Endothelial cell of umbilical vein (primary cell): ENCODE measurements around the gene CRYGN. TPM values are rescaled to one million over a fixed set of nuclear protein-coding genes. Genes with fewer than 3 reads are reported as not detected.

Source experiments
- BruUV-seq: library from RNA; stranded (reverse); fragments of 400-500 nt; replicated peaks from 2 replicates; lab custom pipeline; 2021; lab: Mats Ljungman, UMichigan
- CTCF ChIA-PET: fragments of 300-600, 350-600 bp; sonication (Branson Sonifier 250); formaldehyde crosslinking; loops from one replicate; lab custom pipeline; 2021; ENCODE audit warnings: antibody characterized with exemption, inconsistent platforms; lab: Charles Lee
- POLR2A ChIA-PET: fragments of 300-600, 350-600 bp; sonication (Branson Sonifier 250); formaldehyde crosslinking; loops from one replicate; lab custom pipeline; 2021; ENCODE audit warnings: antibody characterized with exemption, inconsistent platforms; lab: Charles Lee
- DNase-seq: peaks from one replicate; pipeline ENCODE4 v3.0.0-alpha.2; 2011; ENCODE audit warnings: low read depth, low spot score
- FAIRE-seq: peaks from 2 replicates; lab custom pipeline; 2011; peaks lifted over from hg19 to GRCh38; lab: Jason Lieb, UNC
- H2AFZ ChIP-seq: 2 replicates; pipeline ENCODE4 v1.6.0; 2012; ENCODE audit warnings: low read depth, low read length, control low read depth, inconsistent platforms
- H3K27ac ChIP-seq: 2 replicates; pipeline ENCODE4 v1.5.1; 2011; ENCODE audit warnings: low read depth, mild to moderate bottlenecking, control low read depth, low read length, moderate library complexity; ENCODE audit not compliant: insufficient read depth
- H3K27me3 ChIP-seq, 2 experiments: 2 replicates each; pipeline versions ENCODE4 v1.6.0 to v1.6.1; 2011; ENCODE audit warnings: low read length in 2 of 2, mixed read lengths in 1 of 2; ENCODE audit not compliant: control insufficient read depth in 2 of 2, insufficient read depth in 2 of 2
- H3K36me3 ChIP-seq, 2 experiments: 2 replicates in 1 of 2; 3 replicates in 1 of 2; pipeline ENCODE4 v1.5.1; 2011; ENCODE audit warnings: low read length in 2 of 2, mild to moderate bottlenecking in 1 of 2, moderate library complexity in 1 of 2; ENCODE audit not compliant: control insufficient read depth in 2 of 2, insufficient read depth in 2 of 2; ENCODE audit errors: extremely low read depth in 1 of 2
- H3K4me1 ChIP-seq: 3 replicates; pipeline ENCODE4 v1.5.1; 2011; ENCODE audit warnings: mild to moderate bottlenecking, low read length; ENCODE audit not compliant: control insufficient read depth, insufficient read depth; ENCODE audit errors: extremely low read depth
- H3K4me2 ChIP-seq: 2 replicates; pipeline ENCODE4 v1.6.1; 2011; ENCODE audit warnings: low read length, control low read depth, mixed read lengths; ENCODE audit not compliant: insufficient read depth
- H3K4me3 ChIP-seq, 3 experiments: fragments of 200-600 bp in 1 of 3; sonication (generic), shearing (Covaris generic) in 1 of 3; replicated peaks in 1 of 3; 2 replicates each; pipeline ENCODE4 v1.5.1; 2011 to 2016; ENCODE audit warnings: control low read depth in 3 of 3, low read length in 3 of 3, mild to moderate bottlenecking in 2 of 3, inconsistent platforms in 1 of 3, low read depth in 1 of 3, moderate library complexity in 1 of 3; ENCODE audit not compliant: insufficient read depth in 1 of 3
- H3K79me2 ChIP-seq: 2 replicates; pipeline ENCODE4 v1.6.0; 2012; ENCODE audit warnings: low read length, inconsistent platforms; ENCODE audit not compliant: control insufficient read depth, insufficient read depth
- H3K9ac ChIP-seq: replicated peaks from 2 replicates; pipeline ENCODE3; 2011; ENCODE audit warnings: low read length, control low read depth; ENCODE audit not compliant: insufficient read depth; ENCODE audit errors: extremely low read depth
- H3K9me1 ChIP-seq: replicated peaks from 3 replicates; pipeline ENCODE4 v1.6.0; 2011; ENCODE audit warnings: mild to moderate bottlenecking, low read length; ENCODE audit not compliant: control insufficient read depth, insufficient read depth; ENCODE audit errors: extremely low read depth
- H3K9me3 ChIP-seq: replicated peaks from 2 replicates; pipeline ENCODE4 v1.5.1; 2012; ENCODE audit warnings: low read length, inconsistent platforms; ENCODE audit not compliant: control insufficient read depth, insufficient read depth
- H4K20me1 ChIP-seq: replicated peaks from 2 replicates; pipeline ENCODE3; 2011; ENCODE audit warnings: mild to moderate bottlenecking, low read length; ENCODE audit not compliant: control insufficient read depth, insufficient read depth; ENCODE audit errors: extremely low read depth
- CTCF ChIP-seq, 2 donors: IDR thresholded peaks; 1 replicate in 1 of 2; 2 replicates in 1 of 2; pipeline ENCODE4 v1.5.1; 2011; ENCODE audit warnings: low read length in 2 of 2, mild to moderate bottlenecking in 2 of 2, moderate library complexity in 2 of 2, control low read depth in 1 of 2, inconsistent platforms in 1 of 2, low read depth in 1 of 2; ENCODE audit not compliant: insufficient read depth in 1 of 2; ENCODE audit errors: extremely low read depth in 1 of 2
- EZH2 ChIP-seq: IDR thresholded peaks from 2 replicates; pipeline ENCODE4 v1.6.1; 2012; ENCODE audit warnings: borderline replicate concordance, low read depth, mild to moderate bottlenecking, moderate library complexity, low read length, inconsistent platforms; ENCODE audit not compliant: severe bottlenecking
- GATA2 ChIP-seq: IDR thresholded peaks from 2 replicates; pipeline ENCODE4 v1.7.0; 2011; ENCODE audit warnings: low read depth, mild to moderate bottlenecking, moderate library complexity, mixed read lengths, low read length; ENCODE audit not compliant: insufficient read length, insufficient read depth
- JUN ChIP-seq: IDR thresholded peaks from 2 replicates; pipeline ENCODE4 v1.6.1; 2011; ENCODE audit warnings: borderline replicate concordance, low read depth; ENCODE audit not compliant: insufficient read length, insufficient read depth
- MYC ChIP-seq: IDR thresholded peaks from one replicate; pipeline ENCODE4 v1.6.1; 2011; ENCODE audit warnings: mild to moderate bottlenecking, low read depth, low read length
- POLR2A ChIP-seq: IDR thresholded peaks from 2 replicates; pipeline ENCODE4 v1.6.1; 2012; ENCODE audit warnings: low read depth, mild to moderate bottlenecking, control low read depth, low read length
- POLR2AphosphoS5 ChIP-seq: IDR thresholded peaks from 2 replicates; pipeline ENCODE4 v1.6.1; 2012; ENCODE audit warnings: low read depth, mild to moderate bottlenecking, control low read depth, low read length, moderate library complexity; ENCODE audit not compliant: insufficient read depth
- dilution Hi-C: fragments of 300-500 bp; cut with MboI; formaldehyde crosslinking; loops from one replicate; pipeline ENCODE4 v1.15.0; 2019; ENCODE audit warnings: low sequenced_read_pairs; ENCODE audit not compliant: extremely low pct_ligation_motif_present
- intact Hi-C: fragments of 100-400 bp; cut with micrococcal nuclease; formaldehyde crosslinking; loops from one replicate; pipeline ENCODE4 v1.10.0; 2022
- polyA plus RNA-seq, 4 experiments: library from polyadenylated mRNA; depleted of rRNA in 3 of 4; stranded (reverse) in 3 of 4; unstranded in 1 of 4; fragments of >200 nt; gene quantifications; 2 replicates each; pipeline versions ENCODE4 v1.2.1 to v1.2.3, GENCODE V29; 2011 to 2012; ENCODE audit warnings: missing spikeins in 1 of 4
- total RNA-seq: library from RNA; stranded (reverse); gene quantifications from 2 replicates; pipeline ENCODE4 v1.2.3, GENCODE V29; 2021
- TF ChIP-seq, protein P1 (sequence below): IDR thresholded peaks from 2 replicates; pipeline ENCODE4 v1.6.1; 2011; ENCODE audit not compliant: insufficient read depth, insufficient read length

CRYGN gene
- total and polyA plus RNA-seq, 2 donors (not counting 3 experiments of a cell fraction or from before 2014, with no cell fraction given), result not detected

GRCh38 chr7:151432658-151433521 is 7.1 kb downstream of the CRYGN start:
- ChIA-PET POLR2A (no interaction called here), CTCF (no interaction called here)
- TF ChIP-seq EZH2 (no peak), GATA2 (no peak), MYC (no peak), CTCF (IDR thresholded peaks at IDR 0.05; ENCODE audit: extremely low read depth in 1 of 2, insufficient read depth in 1 of 2, low read depth in 1 of 2, low read length in 2 of 2) (no peak), POLR2AphosphoS5 (no peak), JUN (no peak), POLR2A (no peak)
- TF ChIP-seq, protein P1, sequence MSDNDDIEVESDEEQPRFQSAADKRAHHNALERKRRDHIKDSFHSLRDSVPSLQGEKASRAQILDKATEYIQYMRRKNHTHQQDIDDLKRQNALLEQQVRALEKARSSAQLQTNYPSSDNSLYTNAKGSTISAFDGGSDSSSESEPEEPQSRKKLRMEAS, result no peak
- DNase-seq (no peak), FAIRE-seq (no peak)
- Histone ChIP-seq H4K20me1 (no peaks in the 10 kb centered on the region), H3K9ac (no peak overlapping the region), H3K4me3 (no peak overlapping the region), H3K27me3 (no peaks in the 10 kb centered on the region), H3K36me3 (no peaks in the 10 kb centered on the region), H3K79me2 (no peaks in the 10 kb centered on the region), H3K9me3 (no peaks in the 10 kb centered on the region), H3K27ac (no peak overlapping the region), H3K9me1 (no peaks in the 10 kb centered on the region), H2AFZ (no peak overlapping the region), H3K4me1 (no peaks in the 10 kb centered on the region), H3K4me2 (no peak overlapping the region)
- dilution Hi-C loops (no loop called here), intact Hi-C loops (no loop called here)
- no TSS peak for BruUV-seq
